ENCODE results near the gene TSLP.

GRCh38 chr5:111072949-111073682 lies 1.6 kb downstream of the TSLP start:
- TF ChIP-seq CTCF (conservative IDR thresholded peaks at IDR 0.05; ENCODE audit: low read depth, low read length) (no peak), USF2 (IDR thresholded peaks at IDR 0.05; ENCODE audit: low read depth, low read length) (no peak), POLR2A (IDR thresholded peaks at IDR 0.05; ENCODE audit: low read depth, low read length) (no peak), CEBPB (IDR thresholded peaks at IDR 0.05; ENCODE audit: low read depth, low read length) (no peak), RAD21 (IDR thresholded peaks at IDR 0.05; ENCODE audit: low read length) (peak; percentile 16; the same call in 1 of the 2 replicates), CHD1 (IDR thresholded peaks at IDR 0.05; ENCODE audit: low read depth, low read length) (no peak), RFX5 (IDR thresholded peaks at IDR 0.05; ENCODE audit: low read depth, low read length) (no peak), SMC3 (IDR thresholded peaks at IDR 0.05; ENCODE audit: low read depth, low read length) (no peak), ELK1 (IDR thresholded peaks at IDR 0.05; ENCODE audit: borderline replicate concordance, low read depth, low read length) (no peak), MXI1 (IDR thresholded peaks at IDR 0.05; ENCODE audit: borderline replicate concordance, low read depth, low read length) (no peak), NFE2L2 (IDR thresholded peaks at IDR 0.05; ENCODE audit: low read depth, low read length) (no peak), RCOR1 (IDR thresholded peaks at IDR 0.05; ENCODE audit: insufficient replicate concordance, low read length) (no peak), MAZ (IDR thresholded peaks at IDR 0.05; ENCODE audit: borderline replicate concordance, low read depth, low read length) (no peak)
